GM19395 (cell line): ENCODE measurements around the gene TRA2A.

Source experiments
- ATAC-seq: cut with Tn5 transposase; IDR thresholded peaks from one replicate; pipeline ENCODE4 v1.9.1; 2021; ENCODE audit warnings: mild to moderate bottlenecking, moderate library complexity; ENCODE audit not compliant: unreplicated experiment

The TRA2A gene

GRCh38 chr7:23471106-23471859, 60.5 kb downstream of the TRA2A start:
- peak; percentile 18 for ATAC-seq

- no peak for ATAC-seq
Observed at GRCh38 chr7:23470330-23471105, 61.3 kb downstream of the TRA2A start, which contains the start of gene IGF2BP3. IGF2BP3 (minus strand) TSS chr7:23470491; CDS start chr7:23470110, 381 bp downstream.

GRCh38 chr7:23469961-23470250, 61.9 kb downstream of the TRA2A start:
- ATAC-seq = no peak

GRCh38 chr7:23469150-23469960, 62.4 kb downstream of the TRA2A start:
- no peak for ATAC-seq

DNA sequence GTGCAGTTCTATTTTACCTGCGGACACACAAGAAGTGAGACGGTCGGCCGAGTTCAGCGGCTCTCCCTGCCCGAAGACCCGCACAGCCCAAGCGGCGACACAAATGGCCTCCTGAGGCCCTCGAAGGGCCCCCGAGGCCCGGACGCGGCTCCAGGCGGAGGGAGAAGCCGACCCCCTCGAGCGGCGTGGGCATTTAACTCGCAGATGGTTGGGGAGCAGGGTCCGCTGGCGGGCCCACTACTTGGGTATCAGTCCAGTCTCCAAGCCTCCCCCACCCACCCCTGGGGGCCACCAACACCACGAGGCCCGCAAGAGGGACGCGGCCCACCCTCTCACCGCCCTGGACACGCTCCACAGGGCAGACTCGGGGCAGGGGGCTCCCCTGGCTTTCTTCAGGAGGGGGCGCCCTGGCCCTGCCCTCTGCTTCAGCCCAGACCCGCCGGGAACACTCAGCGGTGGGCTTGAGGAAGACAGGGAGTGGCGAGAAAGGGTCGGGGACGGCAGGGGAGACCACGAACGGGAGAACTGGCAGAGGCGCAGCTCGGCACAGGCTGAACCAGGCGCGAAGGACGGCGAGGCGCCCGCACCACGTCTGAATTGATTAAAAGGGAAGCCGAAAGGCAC, 63.1 kb downstream of the TRA2A start:
- ATAC-seq = no peak

GRCh38 chr7:23467806-23468525, 63.8 kb downstream of the TRA2A start:
- ATAC-seq = no peak

GRCh38 chr7:23467291-23467805, 64.4 kb downstream of the TRA2A start:
- ATAC-seq = no peak

DNA sequence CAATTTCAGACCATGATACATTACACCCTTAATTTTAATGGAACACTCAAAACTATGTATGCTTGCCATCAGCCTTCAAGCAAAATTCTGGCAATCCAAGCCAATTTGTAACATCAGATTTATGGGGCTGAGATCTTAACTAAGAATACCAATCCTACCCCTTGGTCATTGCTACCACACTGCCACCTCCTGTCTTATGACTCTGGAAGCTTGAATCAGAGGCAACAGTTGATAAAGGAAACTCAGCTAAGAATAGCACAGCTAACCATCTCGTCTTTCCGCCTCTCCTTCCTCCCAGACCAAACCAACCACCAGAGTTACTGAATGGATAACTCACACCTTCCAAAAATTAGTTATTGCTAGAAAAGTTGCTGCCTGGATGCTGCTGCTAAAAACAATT, 68.9 kb downstream of the TRA2A start:
- ATAC-seq = no peak

DNA sequence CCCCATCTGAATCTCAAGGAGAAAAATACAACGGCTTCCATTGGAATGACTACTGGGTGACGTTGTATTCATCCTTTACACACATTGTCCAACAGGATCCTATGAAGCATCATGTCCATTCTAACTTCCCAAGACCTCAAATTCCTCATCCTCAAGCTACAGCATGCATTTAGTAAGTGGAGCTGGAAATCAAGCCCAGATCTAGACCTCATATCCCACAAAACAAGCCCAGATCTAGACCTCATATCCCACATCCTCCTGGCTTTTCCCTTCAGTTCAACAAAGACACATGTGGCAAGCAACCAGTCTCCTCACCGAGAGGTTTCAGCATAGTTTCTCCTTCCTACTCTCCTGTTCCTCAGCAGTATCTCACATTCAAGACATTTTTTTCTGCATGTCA, 73.7 kb downstream of the TRA2A start:
- no peak for ATAC-seq

GRCh38 chr7:23456093-23456492, 75.7 kb downstream of the TRA2A start:
- ATAC-seq = no peak

- ATAC-seq = no peak
Observed at GRCh38 chr7:23454881-23455526, 76.8 kb downstream of the TRA2A start.
